Neural crest cell (in vitro differentiated cells): ENCODE data around the gene NFIC. TPM values are rescaled to one million over a fixed set of nuclear protein-coding genes. Genes with fewer than 3 reads are reported as not detected.

Experiments used
- DNase-seq: peaks from one replicate; pipeline ENCODE4 v3.0.0; 2021; ENCODE audit warnings: low read depth, mixed read lengths, low spot score
- H3K27ac Mint-ChIP-seq: one replicate; pipeline ENCODE4 v1.8.0; 2021; ENCODE audit warnings: mild to moderate bottlenecking, mixed read lengths; ENCODE audit not compliant: unreplicated experiment
- H3K27me3 Mint-ChIP-seq: 2 replicates; pipeline ENCODE4 v1.8.0; 2021; ENCODE audit warnings: low read depth, mild to moderate bottlenecking, mixed read lengths
- H3K36me3 Mint-ChIP-seq: 2 replicates; pipeline ENCODE4 v1.8.0; 2021; ENCODE audit warnings: low read depth, mild to moderate bottlenecking, mixed read lengths
- H3K4me1 Mint-ChIP-seq: 2 replicates; pipeline ENCODE4 v1.8.0; 2021; ENCODE audit warnings: mixed read lengths
- H3K4me3 Mint-ChIP-seq: one replicate; pipeline ENCODE4 v1.8.0; 2021; ENCODE audit warnings: mild to moderate bottlenecking, mixed read lengths
- H3K9me3 Mint-ChIP-seq: 2 replicates; pipeline ENCODE4 v1.8.0; 2021; ENCODE audit warnings: mixed read lengths
- CTCF ChIP-seq: fragments of 200-600 bp; sonication (generic); conservative IDR thresholded peaks from 2 replicates; pipeline ENCODE4 v1.5.0; 2021; ENCODE audit warnings: antibody characterized with exemption, mild to moderate bottlenecking
- total RNA-seq: library from RNA; stranded (reverse); gene quantifications from 2 replicates; pipeline ENCODE4 v1.2.1, GENCODE V29; 2021

Gene NFIC
- total RNA-seq, 1 donor from 2014 or later: 4.1 TPM

DNA sequence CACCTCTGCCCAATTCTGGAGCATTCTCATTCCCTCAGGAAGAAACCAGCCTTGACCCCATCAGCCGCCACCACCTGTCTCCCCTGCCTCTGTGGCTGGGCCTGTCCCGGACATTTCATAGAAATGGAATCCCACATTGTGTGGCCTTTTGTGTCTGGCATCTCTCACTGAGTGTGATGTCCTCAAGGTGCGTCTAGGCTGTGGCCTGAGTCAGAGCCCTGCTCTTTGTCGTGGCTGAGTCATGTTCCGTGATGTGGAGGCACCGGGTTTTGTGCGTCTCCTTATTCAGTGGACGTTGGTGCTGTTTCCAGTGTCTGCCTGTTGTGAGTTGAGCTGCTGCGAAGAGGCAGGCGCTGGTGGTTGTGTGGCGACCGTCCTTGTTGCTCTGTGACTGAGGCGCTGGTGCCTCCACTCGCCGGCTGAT lies 143.2 kb downstream of the NFIC start:
- peaks cover 34% of the 10 kb centered on the region for H3K4me1 Mint-ChIP-seq
- H3K36me3 Mint-ChIP-seq: peaks cover 2% of the 10 kb centered on the region
- no peak for TF ChIP-seq CTCF
- H3K4me3 Mint-ChIP-seq: peak overlapping the region; percentile 88
- peak overlapping the region; percentile 50 for H3K27ac Mint-ChIP-seq
- H3K27me3 Mint-ChIP-seq: no peaks in the 10 kb centered on the region
- no peak for DNase-seq
- H3K9me3 Mint-ChIP-seq: no peaks in the 10 kb centered on the region

GRCh38 chr19:3510727-3511126 lies 144.3 kb downstream of the NFIC start:
- Mint-ChIP-seq H3K4me1 (peaks cover 26% of the 10 kb centered on the region), H3K27me3 (no peaks in the 10 kb centered on the region), H3K9me3 (no peaks in the 10 kb centered on the region), H3K36me3 (peaks cover 2% of the 10 kb centered on the region), H3K4me3 (no peak overlapping the region), H3K27ac (no peak overlapping the region)
- TF ChIP-seq CTCF: no peak
- DNase-seq: no peak

- Mint-ChIP-seq H3K9me3 (no peaks in the 10 kb centered on the region), H3K27ac (no peak overlapping the region), H3K4me1 (peaks cover 23% of the 10 kb centered on the region), H3K4me3 (no peak overlapping the region), H3K36me3 (peaks cover 2% of the 10 kb centered on the region), H3K27me3 (no peaks in the 10 kb centered on the region)
- DNase-seq: no peak
- TF ChIP-seq CTCF: no peak
Measured at GRCh38 chr19:3511506-3512251, 145.3 kb downstream of the NFIC start.

DNA sequence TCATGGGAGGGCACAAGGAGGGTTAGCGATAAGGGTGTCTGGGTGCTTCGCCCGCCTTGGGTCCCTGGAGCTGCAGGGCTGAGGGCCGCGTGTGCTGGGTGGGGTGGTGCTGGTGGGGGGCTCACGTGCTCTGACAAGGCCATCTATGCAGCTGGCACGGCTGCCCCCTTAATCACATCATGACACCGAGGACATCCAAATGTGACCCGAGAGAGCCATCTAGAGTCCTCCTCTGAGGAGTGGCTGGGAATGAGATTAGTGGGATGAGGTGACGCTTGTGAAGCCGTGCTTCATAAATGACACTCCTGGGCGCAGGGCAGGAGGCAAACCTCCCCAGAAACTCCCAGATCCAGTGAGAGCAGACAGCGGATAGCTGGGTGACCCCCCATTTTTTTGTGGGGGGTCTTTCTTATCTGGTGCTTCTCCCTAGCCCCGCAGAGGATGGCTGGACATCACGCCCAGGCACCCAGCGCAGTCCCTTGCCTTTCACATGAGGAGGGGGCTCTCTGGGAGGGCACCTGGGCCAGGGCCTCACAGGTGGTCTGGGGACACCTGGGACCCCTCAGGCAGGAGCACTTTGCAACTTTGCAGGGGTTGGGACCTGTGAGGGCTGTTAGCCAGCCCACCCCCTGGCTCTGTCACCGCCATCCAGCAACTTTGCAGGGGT lies 146.3 kb downstream of the NFIC start:
- no peak for TF ChIP-seq CTCF
- H3K9me3 Mint-ChIP-seq: no peaks in the 10 kb centered on the region
- peaks cover 13% of the 10 kb centered on the region for H3K4me1 Mint-ChIP-seq
- peak overlapping the region; percentile 41 for H3K4me3 Mint-ChIP-seq
- no peaks in the 10 kb centered on the region for H3K27me3 Mint-ChIP-seq
- no peak for DNase-seq
- H3K27ac Mint-ChIP-seq: no peak overlapping the region
- H3K36me3 Mint-ChIP-seq: peaks cover 2% of the 10 kb centered on the region

DNA sequence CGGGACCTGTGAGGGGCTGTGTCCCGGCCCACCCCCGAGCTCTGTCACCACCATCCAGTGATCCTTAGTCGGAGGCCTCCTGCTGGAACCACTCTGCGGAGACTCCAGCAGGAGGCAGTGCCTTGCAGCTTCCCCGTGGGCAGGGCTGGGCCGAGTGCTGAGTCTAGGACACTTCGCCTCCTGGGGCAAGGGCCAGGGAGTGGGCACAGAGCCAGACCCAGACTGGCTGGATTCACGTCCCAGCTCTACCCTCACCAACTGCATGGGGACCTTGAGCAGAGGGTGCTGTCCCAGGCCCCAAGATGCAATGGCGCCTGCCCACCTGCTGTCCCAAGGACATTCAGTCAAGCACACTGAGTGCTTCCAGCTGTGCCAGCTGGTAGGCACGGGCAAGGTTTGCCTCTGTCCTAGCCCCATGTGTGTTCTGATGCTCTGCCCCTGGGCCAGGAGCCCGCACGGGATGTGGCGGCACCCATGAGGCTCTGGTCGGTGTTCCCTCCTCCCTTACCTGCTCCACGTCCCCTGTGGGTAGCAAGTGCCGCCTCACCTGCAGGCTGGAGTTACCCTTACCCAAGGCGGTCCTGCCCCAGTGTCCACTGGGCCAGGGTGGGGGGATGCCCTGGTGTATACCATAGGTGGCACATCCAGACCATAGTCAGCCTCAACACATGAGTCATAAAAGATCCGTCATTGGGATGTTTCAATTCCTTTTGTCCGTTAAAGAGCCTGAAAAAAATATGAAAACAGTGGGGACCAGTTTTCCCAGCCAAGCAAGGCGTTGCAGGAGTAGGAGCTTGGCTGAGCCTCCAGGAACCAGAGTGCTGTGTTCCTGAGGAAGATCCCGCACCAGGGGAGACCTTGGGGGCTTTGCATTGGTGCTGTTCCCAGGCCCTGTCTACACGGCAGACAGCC lies 147.1 kb downstream of the NFIC start:
- no peak for TF ChIP-seq CTCF
- peaks cover 2% of the 10 kb centered on the region for H3K36me3 Mint-ChIP-seq
- peaks cover 9% of the 10 kb centered on the region for H3K4me1 Mint-ChIP-seq
- H3K4me3 Mint-ChIP-seq: peak overlapping the region; percentile 27
- no peak for DNase-seq
- H3K9me3 Mint-ChIP-seq: no peaks in the 10 kb centered on the region
- no peaks in the 10 kb centered on the region for H3K27me3 Mint-ChIP-seq
- no peak overlapping the region for H3K27ac Mint-ChIP-seq
